ENCODE data around the gene LRRC1. TPM values are rescaled to one million over a fixed set of nuclear protein-coding genes. Genes with fewer than 3 reads are reported as not detected.

The LRRC1 gene
- total and polyA plus RNA-seq, 10 of the 15 experiments (the other 5 are each of a cell fraction or from before 2014, with no cell fraction given), result 0.35 to 9.3 (median 0.63) TPM

DNA sequence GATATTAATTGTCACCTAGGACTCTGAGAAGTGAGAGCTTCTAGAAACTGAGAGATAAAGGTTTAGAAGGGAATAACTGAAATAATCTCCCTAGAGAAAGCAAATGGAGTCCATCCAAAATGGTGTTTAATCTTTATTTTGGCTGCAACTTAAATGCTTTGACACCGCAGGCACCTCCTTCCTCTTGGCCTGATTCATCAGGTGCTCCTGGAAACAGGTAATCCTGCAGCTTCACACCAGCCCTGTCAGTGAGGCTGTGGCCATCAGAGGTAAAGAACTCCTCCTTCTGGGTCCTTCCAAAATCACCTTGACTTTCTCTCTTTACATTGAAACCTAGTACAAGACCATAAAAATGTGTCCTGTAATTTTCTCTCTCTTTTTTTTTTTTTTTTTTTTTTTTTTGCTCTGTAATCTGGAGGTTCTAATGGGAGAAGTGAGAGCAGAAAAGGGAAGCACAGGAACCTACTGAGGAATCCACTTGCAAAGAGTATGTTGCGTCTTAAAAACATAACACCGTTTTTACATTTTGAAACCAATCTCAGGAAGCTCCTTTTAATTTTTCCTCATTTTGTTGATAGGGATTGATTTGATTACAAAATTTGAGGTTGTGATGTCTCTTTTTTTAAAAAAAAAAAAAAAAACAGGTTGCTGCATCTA lies 124.2 kb downstream of the LRRC1 start:
- H3K9ac ChIP-seq (ENCODE audit: control insufficient read depth, insufficient read depth, low read length), result no peak overlapping the region
- no peak for DNase-seq (ENCODE audit: low read depth, low spot score)
- TF ChIP-seq, protein P1, sequence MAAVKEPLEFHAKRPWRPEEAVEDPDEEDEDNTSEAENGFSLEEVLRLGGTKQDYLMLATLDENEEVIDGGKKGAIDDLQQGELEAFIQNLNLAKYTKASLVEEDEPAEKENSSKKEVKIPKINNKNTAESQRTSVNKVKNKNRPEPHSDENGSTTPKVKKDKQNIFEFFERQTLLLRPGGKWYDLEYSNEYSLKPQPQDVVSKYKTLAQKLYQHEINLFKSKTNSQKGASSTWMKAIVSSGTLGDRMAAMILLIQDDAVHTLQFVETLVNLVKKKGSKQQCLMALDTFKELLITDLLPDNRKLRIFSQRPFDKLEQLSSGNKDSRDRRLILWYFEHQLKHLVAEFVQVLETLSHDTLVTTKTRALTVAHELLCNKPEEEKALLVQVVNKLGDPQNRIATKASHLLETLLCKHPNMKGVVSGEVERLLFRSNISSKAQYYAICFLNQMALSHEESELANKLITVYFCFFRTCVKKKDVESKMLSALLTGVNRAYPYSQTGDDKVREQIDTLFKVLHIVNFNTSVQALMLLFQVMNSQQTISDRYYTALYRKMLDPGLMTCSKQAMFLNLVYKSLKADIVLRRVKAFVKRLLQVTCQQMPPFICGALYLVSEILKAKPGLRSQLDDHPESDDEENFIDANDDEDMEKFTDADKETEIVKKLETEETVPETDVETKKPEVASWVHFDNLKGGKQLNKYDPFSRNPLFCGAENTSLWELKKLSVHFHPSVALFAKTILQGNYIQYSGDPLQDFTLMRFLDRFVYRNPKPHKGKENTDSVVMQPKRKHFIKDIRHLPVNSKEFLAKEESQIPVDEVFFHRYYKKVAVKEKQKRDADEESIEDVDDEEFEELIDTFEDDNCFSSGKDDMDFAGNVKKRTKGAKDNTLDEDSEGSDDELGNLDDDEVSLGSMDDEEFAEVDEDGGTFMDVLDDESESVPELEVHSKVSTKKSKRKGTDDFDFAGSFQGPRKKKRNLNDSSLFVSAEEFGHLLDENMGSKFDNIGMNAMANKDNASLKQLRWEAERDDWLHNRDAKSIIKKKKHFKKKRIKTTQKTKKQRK (IDR thresholded peaks at IDR 0.05; ENCODE audit: low read depth, low read length), result no peak
- TF ChIP-seq, protein P2, sequence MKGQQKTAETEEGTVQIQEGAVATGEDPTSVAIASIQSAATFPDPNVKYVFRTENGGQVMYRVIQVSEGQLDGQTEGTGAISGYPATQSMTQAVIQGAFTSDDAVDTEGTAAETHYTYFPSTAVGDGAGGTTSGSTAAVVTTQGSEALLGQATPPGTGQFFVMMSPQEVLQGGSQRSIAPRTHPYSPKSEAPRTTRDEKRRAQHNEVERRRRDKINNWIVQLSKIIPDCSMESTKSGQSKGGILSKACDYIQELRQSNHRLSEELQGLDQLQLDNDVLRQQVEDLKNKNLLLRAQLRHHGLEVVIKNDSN (IDR thresholded peaks at IDR 0.05; ENCODE audit: borderline replicate concordance, extremely low read length, insufficient read depth, low read depth, low read length), result no peak
- FAIRE-seq, result no peak
- no peak for ATAC-seq
- 38% methylated on average over 3 of the region's 3 CpGs for WGBS (ENCODE audit: insufficient coverage, insufficient replicate concordance, low lambda C conversion rate, missing lambda C conversion rate)
- H3K9me3 ChIP-seq (replicated peaks; ENCODE audit: control insufficient read depth, insufficient read depth, low read length), result no peaks in the 10 kb centered on the region
- ChIA-PET RAD21 (ENCODE audit: unreplicated experiment) (no interaction called here), CTCF (interaction anchor here (0.6 to 0.7 kb wide), 2 partner anchors 184 to 366 kb away, joined by 3 read pairs; no protein-coding TSS in a partner anchor), POLR2A (interaction anchor here (0.6 kb wide), 1 partner anchor 810 kb away, joined by 5 read pairs; no protein-coding TSS in a partner anchor), SMC1A (ENCODE audit: uncharacterized antibody, unreplicated experiment) (interaction anchor here (0.6 to 0.9 kb wide), 2 partner anchors 18 to 69 kb away, joined by 3 read pairs; no protein-coding TSS in a partner anchor)
- no TSS peak for BruUV-seq (replicated peaks)
- no peak overlapping the region for H2AFZ ChIP-seq (ENCODE audit: control insufficient read depth, low read depth, low read length)
- no peaks in the 10 kb centered on the region for H3K79me2 ChIP-seq (ENCODE audit: control insufficient read depth, insufficient read depth, low read length)
- H3K27ac ChIP-seq (ENCODE audit: control insufficient read depth, insufficient read depth), result no peak overlapping the region
- H3K36me3 ChIP-seq (ENCODE audit: control insufficient read depth in 2 of 2, insufficient read depth in 2 of 2, low read length in 1 of 2), result no peaks in the 10 kb centered on the region
- H3K27me3 ChIP-seq (replicated peaks in 1 of 2; ENCODE audit: control insufficient read depth in 2 of 2, insufficient read depth in 2 of 2, low read length in 1 of 2), result no peaks in the 10 kb centered on the region
- no peak overlapping the region for H3K4me2 ChIP-seq (ENCODE audit: control insufficient read depth, insufficient read depth)
- H3K4me3 ChIP-seq, result no peak overlapping the region
- in situ Hi-C loops (cut with MboI), result no loop called here
- no peaks in the 10 kb centered on the region for H4K20me1 ChIP-seq (ENCODE audit: control insufficient read depth, insufficient read depth)
- intact Hi-C loops (cut with micrococcal nuclease; ENCODE audit: unreplicated experiment), result loop anchor here (10.0 kb wide), 1 partner anchor 124 kb away; the partner anchor contains the start of gene LRRC1
- H3K4me1 ChIP-seq (ENCODE audit: control insufficient read depth, insufficient read depth, low read length), result no peaks in the 10 kb centered on the region

All from GM12878 (cell line).